GM23248 (cell line): Measurements from ENCODE around the gene SLC6A12. TPM values are rescaled to one million over a fixed set of nuclear protein-coding genes. Genes with fewer than 3 reads are reported as not detected.
"Not testable (repeated sequence)": the region's sequence is repeated elsewhere in the genome, so short reads cannot be mapped to it uniquely, and the experiment has no call there.

Experiments
- DNase-seq: peaks from one replicate; pipeline ENCODE4 v3.0.0-alpha.2; 2015
- H2AFZ ChIP-seq: fragments of 200-600 bp; sonication (generic); 2 replicates; pipeline ENCODE4 v1.6.1; 2016; ENCODE audit warnings: antibody characterized with exemption
- H3F3A ChIP-seq: fragments of 200-600 bp; sonication (generic); 2 replicates; pipeline ENCODE4 v1.6.1; 2016; ENCODE audit warnings: mild to moderate bottlenecking, antibody characterized with exemption, mixed run types; ENCODE audit not compliant: insufficient read depth
- H3K27ac ChIP-seq: fragments of 200-600 bp; sonication (generic); 2 replicates; pipeline ENCODE4 v1.5.1; 2016; ENCODE audit warnings: mild to moderate bottlenecking
- H3K27me3 ChIP-seq: fragments of 200-600 bp; sonication (generic); replicated peaks from 2 replicates; pipeline ENCODE4 v1.6.1; 2016; ENCODE audit warnings: mild to moderate bottlenecking; ENCODE audit not compliant: insufficient read depth
- H3K36me3 ChIP-seq: fragments of 200-600 bp; sonication (generic); 2 replicates; pipeline ENCODE4 v1.6.1; 2016; ENCODE audit warnings: low read depth, mild to moderate bottlenecking
- H3K4me1 ChIP-seq: fragments of 200-600 bp; sonication (generic); 2 replicates; pipeline ENCODE4 v1.6.1; 2016; ENCODE audit warnings: mild to moderate bottlenecking; ENCODE audit not compliant: insufficient read depth
- H3K4me2 ChIP-seq: fragments of 200-600 bp; sonication (generic); one replicate; pipeline ENCODE4 v1.6.1; 2016; ENCODE audit warnings: mild to moderate bottlenecking; ENCODE audit not compliant: unreplicated experiment
- H3K4me3 ChIP-seq: fragments of 200-600 bp; sonication (generic); 2 replicates; pipeline ENCODE4 v1.5.1; 2016; ENCODE audit warnings: mild to moderate bottlenecking
- H3K79me2 ChIP-seq: fragments of 200-600 bp; sonication (generic); 2 replicates; pipeline ENCODE4 v1.6.1; 2016; ENCODE audit warnings: mild to moderate bottlenecking; ENCODE audit not compliant: insufficient read depth
- H3K9ac ChIP-seq: fragments of 200-600 bp; sonication (generic); 2 replicates; pipeline ENCODE4 v1.6.1; 2016; ENCODE audit warnings: mild to moderate bottlenecking
- H3K9me2 ChIP-seq: fragments of 200-600 bp; sonication (generic); 2 replicates; pipeline ENCODE4 v1.6.1; 2016; ENCODE audit warnings: mixed run types, mild to moderate bottlenecking, moderate library complexity; ENCODE audit not compliant: insufficient read depth
- H3K9me3 ChIP-seq: fragments of 200-600 bp; sonication (generic); one replicate; pipeline ENCODE4 v1.6.1; 2017; ENCODE audit warnings: low read depth
- H4K20me1 ChIP-seq: fragments of 200-600 bp; sonication (generic); 2 replicates; pipeline ENCODE4 v1.6.0; 2016; ENCODE audit not compliant: insufficient read depth
- EZH2 ChIP-seq: fragments of 200-600 bp; sonication (generic); IDR thresholded peaks from 2 replicates; pipeline ENCODE4 v1.6.1; 2018; ENCODE audit warnings: antibody characterized with exemption, mild to moderate bottlenecking; ENCODE audit not compliant: insufficient read depth, poor library complexity, severe bottlenecking
- EZH2phosphoT487 ChIP-seq: fragments of 200-600 bp; sonication (generic); IDR thresholded peaks from 2 replicates; pipeline ENCODE4 v1.6.1; 2018; ENCODE audit warnings: antibody characterized with exemption, moderate library complexity, mild to moderate bottlenecking, low read depth; ENCODE audit not compliant: insufficient read depth
- WGBS, 2 experiments: methylation state at CpG; one replicate each; pipeline ENCODE4 v1.1.6; 2015 to 2017; ENCODE audit warnings: low lambda C conversion rate in 2 of 2, low coverage in 1 of 2; ENCODE audit errors: missing lambda C conversion rate in 2 of 2; 5-methylcytosine and 5-hydroxymethylcytosine counted together
- in situ Hi-C: fragments of 300-500 bp; cut with MboI; formaldehyde crosslinking; loops from 2 replicates; pipeline ENCODE4 v1.15.0; 2020
- polyA plus RNA-seq: library from polyadenylated mRNA; unstranded; fragments of >200 nt; fragmentation: Nextera tagmentation; extraction: Ambion mirVana; gene quantifications from 2 replicates; pipeline ENCODE4 v1.2.1, GENCODE V29; 2016
- total RNA-seq: library from RNA; depleted of rRNA; stranded (reverse); fragments of >200 nt; shearing (Covaris generic); gene quantifications from 2 replicates; pipeline ENCODE4 v1.2.3, GENCODE V29; 2014

SLC6A12 gene
- total and polyA plus RNA-seq, 2 experiments from 2014 or later, result not detected

GRCh38 chr12:237026-237815 is 23.3 kb upstream of the SLC6A12 start:
- Histone ChIP-seq H2AFZ (no peak overlapping the region), H3K4me1 (no peaks in the 10 kb centered on the region), H3K9me3 (no peaks in the 10 kb centered on the region), H3K27ac (no peak overlapping the region), H3K36me3 (no peaks in the 10 kb centered on the region), H3K79me2 (no peaks in the 10 kb centered on the region), H3K4me3 (no peak overlapping the region), H4K20me1 (no peaks in the 10 kb centered on the region), H3K4me2 (no peak overlapping the region), H3K9me2 (no peaks in the 10 kb centered on the region), H3K27me3 (peaks cover 8% of the 10 kb centered on the region), H3K9ac (no peak overlapping the region), H3F3A (no peaks in the 10 kb centered on the region)
- in situ Hi-C loops, result no loop called here
- no peak for TF ChIP-seq EZH2
- no peak for TF ChIP-seq EZH2phosphoT487
- 31 to 40% methylated on average over 13 of the region's 13 CpGs for WGBS, 2 experiments
- no peak for DNase-seq

- no peak overlapping the region for H3K27ac ChIP-seq
- no peaks in the 10 kb centered on the region for H4K20me1 ChIP-seq
- H3K4me3 ChIP-seq, result no peak overlapping the region
- no peaks in the 10 kb centered on the region for H3K9me2 ChIP-seq
- no peaks in the 10 kb centered on the region for H3F3A ChIP-seq
- H3K27me3 ChIP-seq, result peaks cover 14% of the 10 kb centered on the region
- H3K36me3 ChIP-seq, result no peaks in the 10 kb centered on the region
- H3K9me3 ChIP-seq, result no peaks in the 10 kb centered on the region
- in situ Hi-C loops, result no loop called here
- no peak for DNase-seq
- H3K79me2 ChIP-seq, result no peaks in the 10 kb centered on the region
- WGBS, 2 experiments, result 54 to 58% methylated on average over 3 of the region's 3 CpGs
- no peaks in the 10 kb centered on the region for H3K4me1 ChIP-seq
- H2AFZ ChIP-seq, result no peak overlapping the region
- H3K4me2 ChIP-seq, result no peak overlapping the region
- no peak overlapping the region for H3K9ac ChIP-seq
- TF ChIP-seq EZH2phosphoT487, result no peak
- TF ChIP-seq EZH2, result no peak
Measured at GRCh38 chr12:236445-236844, 22.5 kb upstream of the SLC6A12 start.

- in situ Hi-C loops, H3K36me3 ChIP-seq, H3K4me3 ChIP-seq, H3K27ac ChIP-seq, H3K9me2 ChIP-seq, H2AFZ ChIP-seq, H3K4me2 ChIP-seq, DNase-seq, H3K79me2 ChIP-seq, H3F3A ChIP-seq, H3K9me3 ChIP-seq, H3K4me1 ChIP-seq, H3K9ac ChIP-seq, H4K20me1 ChIP-seq: not testable (repeated sequence)
- WGBS, 2 experiments, result 51 to 55% methylated on average over 4 of the region's 4 CpGs
- peaks cover 18% of the 10 kb centered on the region for H3K27me3 ChIP-seq
Measured at GRCh38 chr12:235967-236366, 22.0 kb upstream of the SLC6A12 start.

DNA sequence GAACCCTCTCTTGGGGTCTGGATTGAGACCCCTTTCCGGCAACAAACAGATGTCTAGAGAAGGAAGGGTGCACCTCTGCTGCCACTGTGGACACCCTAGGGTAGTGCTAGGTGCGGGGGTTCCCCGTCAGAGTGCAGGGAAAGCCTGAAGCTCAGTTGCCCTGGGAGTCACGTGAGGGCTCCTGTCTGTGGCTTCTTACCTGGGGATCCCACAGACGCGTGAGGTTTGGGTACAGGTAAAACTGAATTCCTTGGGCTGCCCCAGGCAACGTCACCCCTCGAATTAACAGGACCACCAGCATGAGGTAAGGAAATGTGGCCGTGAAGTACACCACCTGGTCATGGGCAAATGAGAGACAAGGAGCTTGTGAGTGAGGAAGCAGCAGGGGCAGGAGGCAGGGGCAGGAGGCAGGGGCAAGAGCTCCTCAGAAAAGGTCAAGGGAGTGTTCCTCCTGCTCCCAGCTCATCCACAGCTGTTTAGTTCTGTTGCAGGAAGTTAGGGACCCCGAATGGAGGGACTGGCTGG is 21.0 kb upstream of the SLC6A12 start:
- no peaks in the 10 kb centered on the region for H3K9me2 ChIP-seq
- 56 to 62% methylated on average over 10 of the region's 10 CpGs for WGBS, 2 experiments

More for the DNA sequence above, 21.0 kb upstream of the SLC6A12 start:
- H3F3A ChIP-seq, result no peaks in the 10 kb centered on the region
- TF ChIP-seq EZH2phosphoT487, result no peak
- TF ChIP-seq EZH2, result no peak
- no peak overlapping the region for H3K4me2 ChIP-seq
- H2AFZ ChIP-seq, result no peak overlapping the region
- no peaks in the 10 kb centered on the region for H3K79me2 ChIP-seq
- H3K9me3 ChIP-seq, result no peaks in the 10 kb centered on the region
- no peak overlapping the region for H3K27ac ChIP-seq
- no peaks in the 10 kb centered on the region for H3K36me3 ChIP-seq
- H3K27me3 ChIP-seq, result peaks cover 29% of the 10 kb centered on the region
- H3K4me3 ChIP-seq, result no peak overlapping the region
- in situ Hi-C loops, result no loop called here
- no peak for DNase-seq
- no peaks in the 10 kb centered on the region for H4K20me1 ChIP-seq
- H3K4me1 ChIP-seq, result no peaks in the 10 kb centered on the region
- no peak overlapping the region for H3K9ac ChIP-seq
